NCI-H510A treated with DMSO at 0.1 percent for 48 hours (cell line): ENCODE results near the gene ZFP92.
"Not testable (repeated sequence)": the region's sequence is repeated elsewhere in the genome, so short reads cannot be mapped to it uniquely, and the experiment has no call there.

ENCODE experiments used
- DNase-seq: peaks from one replicate; lab custom pipeline; 2025; lab: John Stamatoyannopoulos, UW

ZFP92 gene, protein sequence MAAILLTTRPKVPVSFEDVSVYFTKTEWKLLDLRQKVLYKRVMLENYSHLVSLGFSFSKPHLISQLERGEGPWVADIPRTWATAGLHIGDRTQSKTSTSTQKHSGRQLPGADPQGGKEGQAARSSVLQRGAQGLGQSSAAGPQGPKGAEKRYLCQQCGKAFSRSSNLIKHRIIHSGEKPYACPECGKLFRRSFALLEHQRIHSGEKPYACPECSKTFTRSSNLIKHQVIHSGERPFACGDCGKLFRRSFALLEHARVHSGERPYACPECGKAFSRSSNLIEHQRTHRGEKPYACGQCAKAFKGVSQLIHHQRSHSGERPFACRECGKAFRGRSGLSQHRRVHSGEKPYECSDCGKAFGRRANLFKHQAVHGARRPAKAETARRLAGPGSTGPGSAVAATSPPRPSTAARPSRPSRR

DNA sequence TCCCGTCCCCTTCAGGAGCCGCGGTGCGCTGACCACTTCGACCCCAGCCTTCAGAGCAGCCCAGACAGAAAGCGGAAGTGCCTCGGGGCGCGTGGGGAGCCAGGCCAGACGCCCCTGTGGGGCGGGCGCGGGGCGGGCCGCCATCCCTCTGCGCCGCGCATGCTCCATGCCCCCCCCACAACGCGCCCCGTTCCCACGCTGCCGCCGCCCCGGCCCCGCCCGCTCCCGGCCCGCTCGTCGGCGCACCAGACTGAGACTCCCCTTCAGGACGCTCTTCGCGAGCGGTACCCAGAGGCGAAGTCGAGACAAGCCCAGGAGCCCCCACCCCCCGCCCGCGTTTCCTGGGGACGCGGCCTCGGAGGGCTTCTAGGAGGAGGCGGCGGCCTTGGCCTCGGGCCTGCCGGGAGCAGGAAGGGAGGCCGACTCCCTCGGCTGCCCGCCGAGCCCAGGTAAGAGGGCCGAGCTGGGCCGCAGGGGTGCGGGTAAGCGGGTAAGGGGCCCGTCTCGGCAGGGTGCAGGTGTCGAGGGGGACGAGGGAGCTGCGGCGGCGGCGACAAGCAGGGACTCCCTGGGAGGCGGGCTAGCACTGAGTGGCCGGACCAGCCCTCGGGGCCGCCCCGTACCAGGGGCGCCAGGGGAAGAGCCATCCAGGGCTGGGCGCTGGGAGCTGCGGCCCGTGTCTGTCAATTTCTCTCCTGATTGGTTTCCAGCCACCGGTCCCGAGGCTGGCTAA, at the start of gene ZFP92:
TSS of gene ZFP92 (plus strand) at position 218 of the 733 bp plus-strand sequence. CDS start 6,851 bp downstream, outside the sequence.
- no peak for DNase-seq

DNA sequence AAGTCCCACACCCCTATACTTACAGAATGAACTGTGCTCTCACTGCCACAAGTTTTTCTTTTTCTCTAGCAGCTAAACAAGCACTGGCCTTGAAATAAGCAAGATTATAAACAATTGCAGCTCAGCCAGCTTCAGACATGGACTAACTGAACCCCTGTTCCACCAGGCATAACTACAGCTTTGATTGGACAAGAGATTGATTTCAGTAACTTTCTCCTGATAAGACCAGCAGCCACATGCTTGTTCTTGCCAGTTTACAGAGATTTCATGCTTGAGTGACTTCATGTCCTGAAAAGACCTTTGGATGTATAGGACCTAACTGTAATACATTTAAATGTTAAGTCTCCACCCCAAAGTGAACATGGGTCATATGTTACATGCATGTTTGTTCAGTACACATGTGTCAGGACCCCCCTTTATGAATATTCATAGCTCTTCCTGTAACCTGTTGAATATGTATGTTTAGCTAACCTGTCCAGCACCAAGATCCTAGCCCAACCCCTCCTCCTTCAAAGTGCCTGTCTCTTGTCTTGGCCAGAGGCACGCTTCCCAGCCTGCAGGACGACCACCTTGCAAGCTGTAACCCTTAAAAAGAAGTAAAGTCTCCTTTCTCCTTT, 49.4 kb upstream of the ZFP92 start:
- DNase-seq, result no peak

DNA sequence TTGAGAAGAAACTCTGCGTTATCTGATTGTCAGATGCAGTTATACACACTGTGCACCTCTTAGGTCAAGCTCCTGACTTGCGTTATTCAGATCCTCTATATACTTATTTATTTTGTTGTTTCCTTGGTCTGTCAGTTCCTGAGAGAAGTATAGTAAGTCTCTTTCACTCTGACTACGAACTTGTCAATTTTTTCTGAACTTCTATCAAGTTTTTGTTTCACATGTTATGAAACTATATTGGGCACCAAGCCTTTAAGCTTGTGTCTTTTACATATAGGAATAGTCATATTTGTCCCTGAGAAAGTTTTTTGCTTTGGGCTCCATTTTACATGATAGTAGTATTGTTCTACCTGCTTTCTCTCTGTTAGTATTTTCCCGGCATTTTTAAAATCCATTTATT, 45.6 kb upstream of the ZFP92 start:
- DNase-seq, result no peak

DNA sequence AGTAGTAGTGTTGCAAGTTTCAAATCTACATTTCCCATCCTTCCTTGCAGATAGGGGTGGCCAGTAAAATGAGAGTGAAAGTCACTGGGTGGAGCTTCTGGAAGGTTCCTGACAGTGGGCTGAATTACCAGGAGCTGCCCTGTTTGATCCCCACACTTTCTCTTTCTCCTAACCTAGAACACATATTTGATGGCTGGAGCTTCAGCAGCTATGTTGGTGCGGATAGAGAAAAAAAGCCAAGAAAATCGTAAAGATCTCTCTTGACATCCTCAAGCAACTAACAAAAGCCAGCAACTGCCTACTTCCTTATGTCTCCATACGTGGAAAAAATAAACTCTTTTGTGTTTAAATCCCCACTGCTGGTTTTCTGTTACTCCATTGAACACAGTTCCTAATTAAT, 45.2 kb upstream of the ZFP92 start:
- DNase-seq, result no peak

DNA sequence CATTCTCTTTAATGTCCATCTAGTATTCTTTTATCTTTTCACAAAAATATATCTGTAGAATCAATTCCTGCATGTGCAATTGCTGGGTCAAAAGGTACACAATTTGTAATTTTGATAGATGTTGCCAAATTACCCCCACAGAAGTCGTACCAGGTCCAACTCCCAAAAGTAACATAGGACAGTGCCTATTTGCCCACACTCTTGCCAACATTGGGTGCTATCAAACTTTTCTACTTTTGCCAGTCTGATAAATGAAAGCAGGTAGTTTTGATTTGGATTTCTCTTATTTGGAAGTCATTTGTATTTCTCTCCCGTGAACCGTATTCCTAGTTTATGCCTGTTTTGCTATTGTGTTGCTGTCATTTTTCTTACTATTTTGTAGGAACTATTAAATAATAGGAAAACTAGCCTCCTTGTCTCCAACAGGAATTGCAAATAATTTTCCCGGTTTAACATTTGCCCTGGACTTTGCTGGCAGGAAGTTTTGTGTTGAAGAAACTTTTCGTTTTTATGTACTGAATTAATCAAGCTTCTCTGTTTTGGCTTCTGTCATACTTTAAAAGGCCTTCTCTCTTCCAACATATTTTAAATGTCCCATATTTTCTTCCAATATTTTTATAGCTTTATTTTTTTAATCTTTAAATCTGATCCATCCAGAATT, 44.3 kb upstream of the ZFP92 start:
- no peak for DNase-seq

DNA sequence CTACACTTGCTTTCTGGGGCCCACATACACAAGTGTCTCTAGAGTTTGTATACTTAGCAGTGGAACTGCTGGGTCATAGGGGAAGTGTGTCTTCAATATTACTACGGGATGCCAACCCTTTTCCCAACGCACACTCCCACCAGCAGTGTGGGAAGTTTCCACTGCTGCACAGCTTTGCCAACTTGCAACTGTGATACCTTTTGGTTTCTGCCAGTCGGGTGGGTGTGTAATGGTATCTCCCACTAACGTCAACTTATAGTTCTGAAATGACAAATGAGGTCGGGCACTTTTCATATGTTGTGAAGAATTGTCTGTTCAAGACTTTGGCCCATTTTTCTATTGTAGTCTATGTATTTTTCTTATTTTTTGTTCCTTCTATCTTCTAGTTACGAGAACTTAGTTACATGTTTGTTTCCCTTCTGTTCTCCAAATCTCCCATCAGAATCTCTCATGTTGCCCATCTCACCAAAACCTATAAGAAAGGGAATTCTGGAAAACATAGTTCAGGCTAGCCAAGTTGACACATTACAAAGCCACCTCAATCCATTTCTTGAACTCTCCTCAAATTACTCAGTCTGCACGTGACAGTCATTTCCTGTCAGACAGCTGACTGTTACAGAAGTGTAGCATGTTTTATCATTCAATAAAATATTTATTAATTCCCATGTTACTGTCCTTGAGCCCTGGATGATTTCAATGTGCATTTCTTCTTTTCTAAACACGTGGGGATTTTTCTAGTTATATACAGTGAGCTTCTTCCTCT, 40.8 kb upstream of the ZFP92 start:
- no peak for DNase-seq

DNA sequence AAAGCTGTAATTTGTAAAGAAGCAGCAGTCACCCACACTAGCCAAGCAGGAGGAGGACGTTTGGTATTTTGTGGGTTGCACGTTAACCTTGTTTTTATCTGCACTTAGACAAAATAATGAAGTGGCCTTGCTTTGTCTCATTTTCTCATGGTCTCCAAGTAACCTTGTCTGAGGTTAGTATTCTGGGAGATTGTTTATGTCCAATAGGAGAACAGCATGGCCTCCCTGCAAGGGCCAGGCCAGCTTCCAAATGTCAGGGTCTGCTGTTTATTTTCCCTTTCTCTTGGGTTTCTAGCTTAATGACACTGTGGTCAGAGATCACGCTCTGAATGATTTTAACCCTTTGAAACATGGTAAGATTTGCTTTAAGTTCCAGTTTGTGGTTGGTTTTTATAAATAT, 40.0 kb upstream of the ZFP92 start:
- DNase-seq, result no peak

DNA sequence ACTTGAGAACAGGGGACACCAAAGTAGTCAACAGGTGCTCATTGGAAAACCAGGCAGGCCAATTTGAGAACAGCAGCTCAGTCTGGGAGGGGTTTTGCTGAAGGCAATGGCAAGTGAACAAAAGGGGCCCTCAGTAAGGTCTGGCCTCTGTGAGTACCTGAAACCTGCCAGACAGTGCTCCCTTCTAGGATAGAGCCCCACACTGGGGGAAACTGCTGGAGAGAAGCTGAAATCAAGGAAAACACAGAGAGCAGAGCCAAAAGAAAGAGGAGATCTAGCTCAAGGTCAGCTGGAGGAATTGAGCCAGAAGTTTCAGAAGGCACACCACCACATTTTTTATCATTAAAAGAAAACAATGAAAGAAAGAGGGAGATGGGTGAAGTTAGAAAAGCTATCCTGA, 38.3 kb upstream of the ZFP92 start:
- DNase-seq, result no peak

DNA sequence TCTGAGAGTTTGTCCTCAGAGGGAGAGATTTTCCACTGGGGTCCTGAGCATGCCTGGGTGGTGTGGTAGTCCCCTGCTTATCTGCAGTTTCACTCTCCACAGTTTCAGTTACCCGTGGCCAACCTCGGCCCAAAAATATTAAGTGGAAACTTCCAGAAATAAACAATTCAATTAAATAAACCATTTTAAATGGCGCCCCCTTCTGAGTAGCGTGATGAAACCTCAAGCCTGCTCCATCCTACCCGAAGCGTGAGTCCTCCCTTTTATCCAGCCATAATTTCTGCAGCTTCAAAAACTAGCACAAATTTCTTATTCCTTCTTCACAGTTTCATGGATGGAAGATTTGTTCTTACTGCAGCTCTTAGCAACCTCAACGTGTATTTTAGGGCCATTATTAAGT, 36.8 kb upstream of the ZFP92 start:
- DNase-seq, result no peak

DNA sequence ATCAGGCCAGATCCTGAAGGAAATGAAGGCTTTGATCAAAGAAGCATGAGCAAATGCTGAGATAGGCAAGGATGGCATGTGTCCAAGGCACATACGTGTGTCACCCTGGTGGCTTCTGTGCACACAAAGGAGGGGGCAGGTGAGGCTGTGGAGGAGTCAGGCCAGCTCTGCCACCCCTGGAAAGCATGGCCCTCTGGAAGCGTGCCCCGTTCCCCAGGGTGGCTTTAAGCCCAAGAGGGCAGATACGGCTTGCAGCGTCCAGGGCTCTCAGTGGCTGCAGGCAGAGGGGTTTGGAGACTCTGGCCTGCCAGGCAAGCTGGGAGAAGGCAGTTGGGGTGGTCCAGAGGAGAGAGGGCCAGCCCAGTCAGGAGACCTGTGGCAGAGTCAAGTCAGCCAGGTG, 35.7 kb upstream of the ZFP92 start:
- no peak for DNase-seq

DNA sequence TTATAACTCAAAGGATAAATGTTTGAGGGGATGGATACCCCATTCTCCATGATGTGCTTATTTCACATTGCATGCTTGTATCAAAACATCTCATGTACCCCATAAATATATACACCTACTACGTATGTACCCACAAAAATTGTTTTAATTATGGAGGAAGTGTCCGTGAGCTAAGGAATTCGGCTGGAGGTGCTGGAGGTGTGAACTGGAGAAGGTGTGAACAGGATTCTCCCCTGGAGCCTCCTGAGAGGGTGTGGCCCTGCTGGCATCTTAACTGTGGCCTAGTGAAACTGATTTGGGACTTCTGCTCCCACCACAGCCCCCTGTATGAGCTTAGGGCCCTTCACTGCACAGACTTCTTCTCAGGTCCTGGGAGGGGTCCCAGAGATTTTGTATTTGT, 33.5 kb upstream of the ZFP92 start:
- no peak for DNase-seq

DNA sequence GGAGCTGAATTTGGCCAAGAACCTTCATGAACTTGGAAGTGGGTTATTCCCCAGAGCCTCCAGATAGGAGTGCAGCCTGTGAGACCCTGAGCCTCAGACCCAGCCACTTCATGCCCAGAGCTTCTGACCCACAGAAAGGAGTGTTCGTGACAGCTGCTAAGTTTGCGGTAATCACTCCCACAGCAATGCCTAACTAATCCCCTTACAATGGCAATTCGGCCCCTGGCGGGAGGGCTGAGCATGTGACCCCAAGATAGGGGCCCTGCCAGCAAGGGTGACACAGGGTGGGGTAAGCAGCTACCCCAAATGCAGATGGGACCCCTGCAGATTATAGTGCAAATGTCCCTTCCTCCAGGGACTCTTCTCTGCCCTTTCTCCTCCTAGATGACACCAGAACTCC, 32.7 kb upstream of the ZFP92 start:
- DNase-seq, result no peak

DNA sequence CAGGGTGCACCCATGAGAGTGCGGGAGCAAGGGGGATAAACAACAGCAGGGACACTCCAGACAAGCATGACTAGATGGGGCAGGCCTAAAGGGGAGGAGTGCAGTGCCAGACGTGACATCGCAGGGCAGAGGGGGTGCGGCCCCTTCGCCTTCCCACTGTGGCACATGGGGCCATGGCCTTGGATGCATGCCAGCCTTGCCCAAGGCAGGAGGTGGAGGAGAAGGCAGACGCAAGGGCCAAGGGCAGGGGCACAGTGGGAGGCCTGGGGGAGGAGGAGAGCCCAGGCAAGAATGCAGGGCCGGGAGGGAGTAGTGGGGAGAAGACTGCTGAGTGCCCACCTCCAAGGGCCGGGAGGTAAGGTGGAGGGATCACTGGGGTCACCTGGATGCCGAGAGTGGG, 31.8 kb upstream of the ZFP92 start:
- no peak for DNase-seq

DNA sequence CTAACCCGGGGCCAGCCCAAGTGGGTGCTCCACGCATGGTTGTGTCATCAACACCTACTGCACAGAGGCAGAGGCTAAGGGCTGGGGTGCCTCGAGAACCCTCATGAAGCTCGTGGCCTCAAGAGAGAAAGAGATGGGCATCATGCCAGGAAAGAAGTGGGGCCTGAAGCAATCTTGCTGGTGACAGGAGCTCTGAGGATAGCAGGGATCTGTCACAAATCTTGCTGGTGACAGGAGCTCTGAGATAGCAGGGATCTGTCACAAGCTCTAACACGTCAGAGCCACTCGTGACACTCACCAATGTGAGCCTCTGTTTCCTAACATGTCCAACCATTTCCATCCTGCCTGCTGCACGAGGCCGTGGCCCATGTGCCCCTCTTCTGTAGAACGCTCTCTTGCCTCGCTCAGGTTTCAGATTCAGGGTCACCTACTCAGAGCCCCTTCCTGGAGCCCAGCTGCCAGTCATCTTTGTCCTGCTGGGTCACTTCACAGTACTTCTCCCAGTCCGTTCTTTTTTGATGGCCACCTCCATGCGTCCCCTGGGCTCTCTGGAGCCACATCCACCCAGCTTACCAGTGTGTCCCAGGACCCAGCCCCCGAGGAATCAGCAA, 31.2 kb upstream of the ZFP92 start:
- DNase-seq, result no peak

DNA sequence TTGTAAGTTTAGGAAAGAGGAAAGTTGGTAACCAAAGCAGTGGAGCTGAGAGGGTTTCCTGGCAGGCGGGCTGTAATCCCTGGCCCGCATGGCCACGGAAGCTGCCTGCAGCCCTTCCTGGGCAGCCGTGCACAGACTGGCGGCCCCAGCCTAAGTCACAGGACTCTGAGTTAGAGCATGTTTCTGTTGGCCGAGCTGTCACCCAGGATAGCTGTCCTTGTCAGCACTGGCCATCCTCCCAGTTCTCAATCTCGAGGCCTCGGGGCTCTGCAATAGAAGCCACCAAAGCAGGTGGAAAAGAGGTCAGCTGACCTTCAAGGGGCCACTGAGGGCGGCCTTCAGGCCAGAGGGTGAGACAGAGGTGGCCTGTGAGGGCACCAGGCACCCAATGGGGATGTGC, 30.6 kb upstream of the ZFP92 start:
- DNase-seq, result no peak

DNA sequence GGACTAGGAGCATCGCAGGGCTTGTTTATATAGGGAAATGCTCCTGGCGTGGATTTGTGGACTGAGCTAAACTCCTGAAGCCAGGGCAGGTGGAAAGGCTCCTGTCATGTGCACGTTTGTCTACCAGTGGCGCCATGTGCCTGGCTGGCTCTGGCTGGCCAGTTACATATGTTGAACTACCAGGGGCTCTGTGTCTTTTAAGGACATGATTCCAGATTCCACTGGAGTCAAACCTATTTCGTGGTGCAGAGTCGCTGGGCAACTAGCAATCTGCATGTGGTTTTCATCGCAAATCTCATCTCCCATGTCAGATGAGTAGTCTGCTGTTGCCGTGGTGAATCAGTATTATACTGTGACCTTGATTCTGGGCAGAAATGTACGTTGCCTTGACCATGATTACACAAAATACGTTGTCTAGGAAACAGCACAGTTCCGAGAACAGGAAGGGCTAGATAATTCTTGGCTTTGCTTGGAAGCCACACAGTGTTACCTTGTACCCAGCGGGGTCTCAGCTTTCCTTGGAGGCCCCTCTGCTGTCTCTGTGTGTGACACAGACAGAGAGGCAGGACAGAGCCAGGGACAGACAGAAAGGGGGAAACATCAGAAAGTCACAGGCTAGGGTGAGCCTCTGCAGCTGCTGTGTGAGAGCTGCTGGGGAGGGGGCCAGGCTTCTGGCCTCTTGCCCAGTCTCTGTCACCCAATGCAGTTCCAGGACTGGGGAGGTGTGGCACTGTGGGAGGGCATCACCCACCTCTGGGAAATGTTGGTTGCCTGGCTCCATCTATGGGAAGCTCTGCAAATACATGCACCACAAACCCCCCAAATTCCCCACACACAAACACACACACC, 29.4 kb upstream of the ZFP92 start:
- no peak for DNase-seq

DNA sequence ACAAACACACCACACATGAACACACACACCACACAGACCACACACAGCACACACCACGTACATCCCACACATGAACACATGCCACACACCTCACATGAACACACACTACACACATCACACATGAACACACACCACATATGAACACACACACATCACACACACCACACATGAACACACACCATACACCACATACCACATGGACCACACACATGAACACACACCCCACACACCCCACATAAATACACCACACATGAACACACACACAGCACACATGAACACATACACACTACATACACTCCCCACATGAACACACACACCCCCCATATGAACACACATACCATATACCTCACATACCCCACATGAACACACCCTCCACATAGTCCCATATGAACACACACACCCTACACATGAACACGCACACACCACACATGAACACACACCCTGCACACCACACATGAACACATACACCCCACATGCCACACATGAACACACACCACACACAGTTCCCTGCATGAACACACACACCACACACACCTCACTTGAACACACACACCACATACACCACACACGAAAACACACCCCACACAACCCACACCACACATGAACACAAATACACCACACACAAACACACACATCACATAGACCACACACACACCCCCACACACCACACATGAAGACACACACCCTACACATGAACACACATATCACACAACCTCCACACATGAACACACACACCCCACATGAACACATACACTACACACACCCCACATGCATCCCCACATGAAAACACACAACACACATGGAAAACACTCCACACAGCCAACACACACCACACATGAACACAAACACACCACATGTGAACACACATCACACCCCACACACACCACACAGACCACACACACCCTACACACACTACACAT, 28.4 kb upstream of the ZFP92 start:
- no peak for DNase-seq

DNA sequence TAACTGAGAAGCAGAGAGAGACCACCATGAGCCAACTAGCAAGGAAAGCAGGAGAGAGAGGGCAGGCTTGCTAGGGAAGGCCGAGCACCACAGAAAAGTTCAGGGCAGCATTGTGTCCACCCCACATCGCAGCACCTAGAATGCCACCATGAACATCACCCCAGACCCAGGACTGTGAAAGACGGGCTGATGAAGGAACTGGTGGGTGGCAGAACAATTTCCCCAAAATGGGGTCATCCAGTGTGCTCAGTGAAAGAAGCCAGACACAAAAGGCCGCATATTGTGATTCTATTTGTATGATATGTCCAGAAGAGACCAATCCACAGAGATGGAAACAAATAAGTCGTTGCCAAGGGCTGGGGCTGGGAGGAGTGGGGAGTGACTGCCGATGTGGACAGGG, 26.9 kb upstream of the ZFP92 start:
- no peak for DNase-seq

DNA sequence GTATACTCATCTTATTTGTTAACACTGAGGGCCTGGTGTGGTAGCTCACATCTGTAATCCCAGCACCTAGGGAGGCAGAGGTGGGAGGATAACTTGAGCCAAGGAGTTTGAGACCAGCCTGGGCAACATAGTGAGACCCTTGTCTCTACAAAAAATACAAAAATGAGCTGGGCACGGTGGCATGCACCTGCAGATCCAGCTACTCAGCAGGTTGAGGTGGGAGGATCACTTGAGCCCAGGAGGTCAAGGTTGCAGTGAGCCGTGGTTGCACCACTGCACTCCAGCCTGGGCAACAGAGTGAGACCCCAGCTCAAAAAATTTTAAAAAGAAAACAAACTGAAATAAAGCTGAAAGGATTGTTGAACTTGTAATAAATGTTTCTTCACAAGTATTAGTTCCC, 26.3 kb upstream of the ZFP92 start:
- not testable (repeated sequence) for DNase-seq
